Effector memory CD8-positive, alpha-beta T cell (primary cell): Measurements from ENCODE around the gene ACACB.

Source experiments
- ATAC-seq: fragments of 150-1000 bp; cut with Tn5 transposase; replicated peaks from 2 replicates; pipeline ENCODE4 v1.10.0; 2021; ENCODE audit warnings: mild to moderate bottlenecking, moderate library complexity
- DNase-seq, 3 experiments: peaks; one replicate each; pipeline ENCODE4 v3.0.0; 2021
- H3K27ac Mint-ChIP-seq, 2 donors: one replicate each; pipeline ENCODE4 v1.8.0; 2022; ENCODE audit warnings: mild to moderate bottlenecking in 2 of 2, mixed read lengths in 2 of 2, moderate library complexity in 2 of 2
- H3K27me3 Mint-ChIP-seq, 2 donors: one replicate each; pipeline ENCODE4 v1.8.0; 2022; ENCODE audit warnings: mixed read lengths in 2 of 2
- H3K36me3 Mint-ChIP-seq: one replicate; pipeline ENCODE4 v1.8.0; 2022; ENCODE audit warnings: mild to moderate bottlenecking, moderate library complexity, mixed read lengths; ENCODE audit not compliant: insufficient read depth
- H3K4me1 Mint-ChIP-seq, 2 donors: one replicate each; pipeline ENCODE4 v1.8.0; 2022; ENCODE audit warnings: low read depth in 2 of 2, mixed read lengths in 2 of 2
- H3K4me3 Mint-ChIP-seq, 2 donors: one replicate each; pipeline ENCODE4 v1.8.0; 2022; ENCODE audit warnings: mild to moderate bottlenecking in 2 of 2, mixed read lengths in 2 of 2, moderate library complexity in 2 of 2
- H3K9me3 Mint-ChIP-seq, 2 donors: one replicate each; pipeline ENCODE4 v1.8.0; 2022; ENCODE audit warnings: mixed read lengths in 2 of 2

ACACB gene

DNA sequence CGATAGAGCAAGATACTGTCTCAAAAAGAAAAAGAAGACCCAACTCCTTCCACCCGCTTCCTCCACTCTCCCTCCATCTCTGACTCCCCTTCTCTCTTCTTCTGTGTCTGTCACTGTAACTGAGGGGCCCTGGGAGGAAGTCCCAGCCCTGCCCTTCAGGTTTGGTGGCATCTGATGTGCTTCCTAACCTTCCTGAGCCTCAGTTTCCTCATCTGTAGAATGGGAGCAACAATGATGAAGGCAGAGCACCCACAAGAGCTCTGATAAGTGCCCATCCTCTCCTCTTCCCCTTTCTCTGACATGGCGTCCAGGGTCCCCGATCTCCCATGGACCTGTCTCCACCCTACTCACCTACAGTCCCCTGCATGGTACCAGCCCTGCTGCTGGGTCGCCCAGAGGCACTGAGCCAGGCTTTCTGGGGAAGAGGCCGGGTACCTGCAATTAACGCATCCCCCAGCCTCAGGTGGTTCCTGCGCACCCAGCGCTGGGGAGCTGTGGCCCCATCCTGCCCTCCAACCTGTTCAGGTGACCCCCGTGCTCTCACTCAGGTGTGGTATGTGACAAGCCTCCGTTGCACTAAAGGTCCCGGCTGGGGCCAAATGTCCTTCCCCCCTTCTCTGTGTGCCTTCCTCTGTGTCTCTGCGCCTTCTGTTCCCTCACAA is 179.5 kb downstream of the ACACB start:
- DNase-seq = no peak
- Mint-ChIP-seq H3K27me3 (peaks cover 44 to 80% of the 10 kb centered on the region in 2 donors), H3K4me3 (no peak overlapping the region)

DNA sequence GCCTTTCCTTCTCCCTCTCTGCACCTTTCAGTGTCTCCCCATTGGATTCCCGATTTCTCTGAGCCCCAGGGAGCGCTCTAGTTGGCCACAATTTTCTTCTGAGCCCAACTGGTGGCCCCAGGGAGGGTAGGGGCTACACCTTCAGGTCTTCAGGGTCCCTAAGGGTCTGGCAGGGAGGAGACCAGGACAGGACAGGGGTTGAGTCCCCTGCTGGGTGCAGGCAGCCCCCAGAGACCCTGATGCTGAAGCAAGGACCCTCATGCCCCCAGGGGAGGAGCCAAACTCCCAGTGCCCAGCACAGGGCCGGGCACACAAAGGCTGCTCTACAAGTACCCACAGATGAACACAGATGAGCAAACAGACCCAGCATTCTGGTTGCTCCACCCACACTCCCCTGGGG is 180.0 kb downstream of the ACACB start:
- Mint-ChIP-seq H3K4me1 (no peaks in the 10 kb centered on the region), H3K36me3 (no peaks in the 10 kb centered on the region), H3K27ac (no peak overlapping the region)

More for the DNA sequence above, 179.5 kb downstream of the ACACB start:
- no peaks in the 10 kb centered on the region for H3K9me3 Mint-ChIP-seq
- H3K4me1 Mint-ChIP-seq = no peaks in the 10 kb centered on the region
- no peak overlapping the region for H3K27ac Mint-ChIP-seq
- H3K36me3 Mint-ChIP-seq = no peaks in the 10 kb centered on the region
- no peak for ATAC-seq

DNA sequence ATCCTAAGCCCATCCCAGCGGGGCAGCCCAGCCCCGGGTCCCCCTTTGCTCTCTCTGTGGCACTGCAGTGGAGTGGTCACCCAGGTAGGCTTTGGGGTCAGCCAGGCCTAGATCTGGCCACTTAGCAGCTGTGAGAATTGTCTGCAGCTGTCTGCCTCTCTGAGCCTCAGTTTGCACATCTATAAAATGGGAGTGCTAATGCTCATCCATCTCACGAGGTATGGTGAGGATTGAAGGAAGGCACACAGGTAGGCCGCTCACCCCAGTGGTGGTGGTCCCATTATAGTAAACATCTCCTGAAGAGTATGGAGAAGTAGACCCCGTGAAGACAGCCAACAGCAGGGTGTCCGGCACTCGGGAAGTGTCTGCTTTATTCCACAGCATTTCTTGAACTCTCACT is 183.5 kb downstream of the ACACB start:
- peaks cover 53 to 76% of the 10 kb centered on the region in 2 donors for H3K27me3 Mint-ChIP-seq
- DNase-seq (no peak), ATAC-seq (no peak)
- no peak overlapping the region for H3K4me3 Mint-ChIP-seq
- no peaks in the 10 kb centered on the region for H3K36me3 Mint-ChIP-seq
- no peaks in the 10 kb centered on the region for H3K9me3 Mint-ChIP-seq
- no peak overlapping the region for H3K27ac Mint-ChIP-seq
- H3K4me1 Mint-ChIP-seq = no peaks in the 10 kb centered on the region

More for the DNA sequence above, 180.0 kb downstream of the ACACB start:
- H3K27me3 Mint-ChIP-seq = peaks cover 41 to 76% of the 10 kb centered on the region in 2 donors
- ATAC-seq (no peak), DNase-seq (no peak)
- H3K9me3 Mint-ChIP-seq = no peaks in the 10 kb centered on the region
- H3K4me3 Mint-ChIP-seq = no peak overlapping the region

GRCh38 chr12:109301643-109302168 is 185.3 kb downstream of the ACACB start:
- Mint-ChIP-seq H3K4me3 (no peak overlapping the region), H3K4me1 (no peaks in the 10 kb centered on the region), H3K27ac (no peak overlapping the region), H3K27me3 (peaks cover 52 to 76% of the 10 kb centered on the region in 2 donors), H3K9me3 (no peaks in the 10 kb centered on the region), H3K36me3 (no peaks in the 10 kb centered on the region)
- DNase-seq (no peak), ATAC-seq (no peak)

- Mint-ChIP-seq H3K4me1 (no peaks in the 10 kb centered on the region), H3K27me3 (peaks cover 59 to 79% of the 10 kb centered on the region in 2 donors), H3K36me3 (no peaks in the 10 kb centered on the region), H3K9me3 (no peaks in the 10 kb centered on the region), H3K4me3 (no peak overlapping the region), H3K27ac (no peak overlapping the region)
- ATAC-seq (no peak), DNase-seq (no peak)
Measured at GRCh38 chr12:109302358-109302757, 186.0 kb downstream of the ACACB start.

GRCh38 chr12:109302770-109303169 is 186.4 kb downstream of the ACACB start:
- Mint-ChIP-seq H3K4me3 (no peak overlapping the region), H3K36me3 (no peaks in the 10 kb centered on the region), H3K27me3 (peaks cover 63 to 84% of the 10 kb centered on the region in 2 donors), H3K9me3 (no peaks in the 10 kb centered on the region), H3K4me1 (no peaks in the 10 kb centered on the region), H3K27ac (no peak overlapping the region)
- ATAC-seq = no peak
- no peak for DNase-seq

- Mint-ChIP-seq H3K4me1 (peaks cover 0 to 2% of the 10 kb centered on the region in 2 donors), H3K9me3 (no peaks in the 10 kb centered on the region), H3K27ac (no peak overlapping the region), H3K4me3 (no peak overlapping the region), H3K36me3 (no peaks in the 10 kb centered on the region), H3K27me3 (peaks cover 72 to 92% of the 10 kb centered on the region in 2 donors)
- DNase-seq (no peak), ATAC-seq (no peak)
Measured at GRCh38 chr12:109304485-109304884, 188.1 kb downstream of the ACACB start.

DNA sequence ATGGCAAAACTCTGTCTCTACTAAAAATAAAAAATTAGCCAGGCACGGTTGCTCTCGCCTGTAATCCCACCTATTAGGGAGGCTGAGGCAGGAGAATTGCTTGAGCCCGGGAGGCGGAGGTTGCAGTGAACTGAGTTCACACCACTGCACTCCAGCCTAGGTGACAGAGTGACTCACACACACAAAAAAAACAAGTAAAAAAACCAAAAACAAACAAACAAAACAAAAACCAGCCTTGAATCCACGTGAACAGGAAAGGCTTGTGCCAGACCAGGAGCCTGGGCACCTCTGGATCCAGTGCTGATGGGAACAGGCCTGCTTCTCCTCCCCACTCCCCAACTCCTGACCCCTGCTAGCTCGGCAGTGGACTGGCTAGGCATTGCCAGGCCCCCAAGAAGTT is 189.2 kb downstream of the ACACB start:
- Mint-ChIP-seq H3K4me1 (peaks cover 5 to 6% of the 10 kb centered on the region in 2 donors), H3K36me3 (no peaks in the 10 kb centered on the region), H3K9me3 (no peaks in the 10 kb centered on the region), H3K27ac (no peak overlapping the region), H3K4me3 (no peak overlapping the region), H3K27me3 (peaks cover 76 to 91% of the 10 kb centered on the region in 2 donors)
- no peak for ATAC-seq
- DNase-seq = no peak

DNA sequence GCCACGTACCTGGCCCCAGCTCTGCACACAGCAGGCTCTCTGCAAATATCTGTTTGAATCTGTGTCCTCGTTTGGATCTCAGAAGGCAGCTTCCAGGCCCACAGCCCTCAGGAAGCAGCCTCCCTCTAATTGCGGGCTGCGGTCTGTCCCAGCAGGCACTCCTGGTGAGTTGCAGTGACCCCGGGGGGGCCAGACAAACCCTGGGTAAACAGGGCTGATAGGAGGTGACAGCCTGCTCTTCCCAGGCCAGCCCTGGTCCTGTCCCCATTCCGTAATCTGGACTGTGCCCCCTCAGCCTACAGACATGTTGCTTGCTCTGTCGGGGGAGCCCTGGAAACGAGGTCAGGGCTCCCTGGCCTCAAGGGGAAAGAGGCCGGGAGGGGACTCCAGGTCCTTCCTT is 190.7 kb downstream of the ACACB start:
- Mint-ChIP-seq H3K9me3 (no peaks in the 10 kb centered on the region), H3K4me3 (no peak overlapping the region), H3K36me3 (no peaks in the 10 kb centered on the region), H3K27ac (no peak overlapping the region), H3K4me1 (peaks cover 7 to 9% of the 10 kb centered on the region in 2 donors), H3K27me3 (peaks cover 85 to 97% of the 10 kb centered on the region in 2 donors)
- DNase-seq (no peak), ATAC-seq (no peak)

- Mint-ChIP-seq H3K9me3 (no peaks in the 10 kb centered on the region), H3K4me1 (peaks cover 7 to 9% of the 10 kb centered on the region in 2 donors), H3K36me3 (no peaks in the 10 kb centered on the region), H3K27me3 (peaks cover 79 to 97% of the 10 kb centered on the region in 2 donors), H3K4me3 (peak within 1 kb of the TSS; percentile 84 to 88), H3K27ac (no peak within 1 kb of the TSS)
- no peak for ATAC-seq
- DNase-seq = no peak
Measured at GRCh38 chr12:109308534-109309380, 192.4 kb downstream of the ACACB start, which contains the start of gene FOXN4. Gene FOXN4, minus strand, starts transcription at chr12:109309284. Its CDS starts 963 bp downstream, at chr12:109308321.

DNA sequence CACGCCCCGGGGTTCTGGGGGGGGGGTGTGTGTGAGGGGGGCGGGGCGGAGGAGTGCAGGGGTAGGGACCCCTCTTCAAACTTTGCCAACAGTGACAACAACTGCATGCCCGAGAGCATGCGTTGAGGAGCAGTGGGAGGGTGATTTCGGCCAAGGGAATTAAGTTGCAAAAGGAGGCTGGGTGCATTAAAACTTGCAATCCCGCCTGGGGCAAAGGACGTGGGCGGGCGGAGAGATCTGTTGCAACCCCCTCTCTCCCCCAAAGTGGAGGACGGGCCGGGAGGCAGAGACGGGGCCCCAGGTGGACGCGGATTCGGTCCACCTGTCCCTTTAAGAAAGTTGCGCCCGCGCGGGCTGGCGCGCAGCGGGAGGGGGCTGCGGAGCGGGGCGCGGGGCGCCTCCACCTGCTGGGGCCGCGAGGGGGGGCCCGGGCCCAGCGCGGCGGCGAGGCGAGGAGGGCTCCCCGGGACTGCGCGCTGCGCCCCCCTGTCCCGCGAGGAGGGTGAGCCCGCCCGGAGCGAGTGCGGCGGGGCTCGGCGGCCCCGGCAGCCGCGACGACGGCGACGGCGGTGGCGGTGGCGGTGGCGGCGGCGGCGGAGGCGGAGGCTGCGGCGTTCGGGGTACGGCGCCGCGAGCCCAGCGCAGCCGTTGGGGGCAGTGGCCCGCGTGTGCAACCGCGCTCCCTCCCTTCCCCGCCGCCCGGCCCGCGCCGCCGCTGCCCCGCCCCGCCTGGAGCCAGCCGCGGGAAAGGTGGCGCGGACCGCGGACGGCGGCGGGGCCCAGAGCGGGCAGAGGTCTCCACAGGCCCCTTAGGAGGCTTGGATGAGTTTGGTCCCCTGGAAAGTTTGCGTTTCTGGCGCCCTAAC is 193.2 kb downstream of the ACACB start:
- Mint-ChIP-seq H3K4me3 (peak overlapping the region; percentile 84 to 88), H3K36me3 (no peaks in the 10 kb centered on the region), H3K27ac (no peak overlapping the region), H3K9me3 (no peaks in the 10 kb centered on the region), H3K27me3 (peaks cover 80 to 97% of the 10 kb centered on the region in 2 donors), H3K4me1 (peaks cover 7 to 9% of the 10 kb centered on the region in 2 donors)
- ATAC-seq = peak; percentile 39
- DNase-seq = no peak

GRCh38 chr12:109310247-109311125 is 194.1 kb downstream of the ACACB start:
- Mint-ChIP-seq H3K4me1 (peaks cover 7 to 9% of the 10 kb centered on the region in 2 donors), H3K9me3 (no peaks in the 10 kb centered on the region), H3K27ac (no peak overlapping the region), H3K27me3 (peaks cover 85 to 97% of the 10 kb centered on the region in 2 donors), H3K4me3 (peak overlapping the region; percentile 84 to 88), H3K36me3 (no peaks in the 10 kb centered on the region)
- ATAC-seq (no peak), DNase-seq (no peak)
